Middle frontal gyrus (tissue), 1 donor: ENCODE measurements around the gene PDCD5.
"Not testable (repeated sequence)": the region's sequence is repeated elsewhere in the genome, so short reads cannot be mapped to it uniquely, and the experiment has no call there.

ENCODE experiments used
- DNase-seq: peaks from one replicate; pipeline ENCODE4 v3.0.0-alpha.2; 2015; ENCODE audit warnings: low spot score; ENCODE audit errors: extremely low spot score

The PDCD5 gene

GRCh38 chr19:32580901-32581704 is at the start of gene PDCD5:
Gene PDCD5, plus strand, starts transcription at chr19:32581190. Its CDS starts 72 bp downstream, at chr19:32581262.
- peak; percentile 92 for DNase-seq

GRCh38 chr19:32532233-32532632 is 48.8 kb upstream of the PDCD5 start:
- no peak for DNase-seq

GRCh38 chr19:32537580-32537979 is 43.4 kb upstream of the PDCD5 start:
- no peak for DNase-seq

GRCh38 chr19:32539240-32539916 is 41.6 kb upstream of the PDCD5 start:
- no peak for DNase-seq

GRCh38 chr19:32540621-32541020 is 40.4 kb upstream of the PDCD5 start:
- no peak for DNase-seq

GRCh38 chr19:32541376-32541775 is 39.6 kb upstream of the PDCD5 start:
- not testable (repeated sequence) for DNase-seq

- no peak for DNase-seq
Observed at GRCh38 chr19:32542477-32543108, 38.4 kb upstream of the PDCD5 start.

- DNase-seq, result no peak
Observed at GRCh38 chr19:32543115-32543900, 37.7 kb upstream of the PDCD5 start.

GRCh38 chr19:32544917-32545316 is 36.1 kb upstream of the PDCD5 start:
- no peak for DNase-seq

- peak; percentile 26 for DNase-seq
Observed at GRCh38 chr19:32550666-32551065, 30.3 kb upstream of the PDCD5 start.

GRCh38 chr19:32555786-32556185 is 25.2 kb upstream of the PDCD5 start:
- DNase-seq, result no peak

GRCh38 chr19:32558607-32559228 is 22.3 kb upstream of the PDCD5 start:
- no peak for DNase-seq

GRCh38 chr19:32563761-32564160 is 17.2 kb upstream of the PDCD5 start:
- DNase-seq, result no peak

GRCh38 chr19:32566246-32566830 is 14.7 kb upstream of the PDCD5 start:
- no peak for DNase-seq

- DNase-seq, result no peak
Observed at GRCh38 chr19:32567486-32567885, 13.5 kb upstream of the PDCD5 start.

- DNase-seq, result peak; percentile 8
Observed at GRCh38 chr19:32570081-32570785, 10.8 kb upstream of the PDCD5 start.

GRCh38 chr19:32571471-32572075 is 9.4 kb upstream of the PDCD5 start:
- DNase-seq, result not testable (repeated sequence)

GRCh38 chr19:32572700-32573491 is 8.1 kb upstream of the PDCD5 start:
- DNase-seq, result not testable (repeated sequence)

GRCh38 chr19:32573492-32573794 is 7.5 kb upstream of the PDCD5 start:
- DNase-seq, result no peak
